Neural cell (in vitro differentiated cells): Measurements from ENCODE around the gene TSC22D3. TPM values are rescaled to one million over a fixed set of nuclear protein-coding genes. Genes with fewer than 3 reads are reported as not detected.

Experiments used
- H2AFZ ChIP-seq: fragments of 200-600, 300-800 bp; sonication (generic), shearing (Covaris generic); 2 replicates; pipeline ENCODE4 v1.6.0; 2014; ENCODE audit warnings: low read depth, mild to moderate bottlenecking, antibody characterized with exemption, low read length, moderate library complexity
- H3F3A ChIP-seq: fragments of 200-600 bp; shearing (Covaris generic); 2 replicates; pipeline ENCODE4 v1.6.1; 2016; ENCODE audit warnings: mild to moderate bottlenecking, moderate library complexity, mixed read lengths, antibody characterized with exemption, low read length; ENCODE audit not compliant: insufficient read depth, poor library complexity, severe bottlenecking
- H3K27ac ChIP-seq: fragments of 200-600, 300-800 bp; sonication (generic), shearing (Covaris generic); 2 replicates; pipeline ENCODE4 v1.5.1; 2014; ENCODE audit warnings: mild to moderate bottlenecking, low read length, moderate library complexity
- H3K27me3 ChIP-seq: fragments of 300-800, 200-600 bp; sonication (generic), shearing (Covaris generic); 2 replicates; pipeline ENCODE4 v1.6.0; 2014; ENCODE audit warnings: mild to moderate bottlenecking, low read depth, low read length, moderate library complexity; ENCODE audit not compliant: insufficient read depth
- H3K36me3 ChIP-seq: fragments of 300-800, 200-600 bp; sonication (generic), shearing (Covaris generic); 2 replicates; pipeline ENCODE4 v1.5.1; 2014; ENCODE audit warnings: mild to moderate bottlenecking, antibody characterized with exemption, low read length, moderate library complexity; ENCODE audit not compliant: insufficient read depth
- H3K4me2 ChIP-seq: fragments of 300-800, 200-600 bp; sonication (generic), shearing (Covaris generic); 2 replicates; pipeline ENCODE4 v1.6.0; 2014; ENCODE audit warnings: mild to moderate bottlenecking, low read length
- H3K4me3 ChIP-seq: fragments of 300-800, 200-600 bp; sonication (generic), shearing (Covaris generic); 2 replicates; pipeline ENCODE4 v1.5.1; 2014; ENCODE audit warnings: mild to moderate bottlenecking, low read length, moderate library complexity
- H3K79me2 ChIP-seq: fragments of 200-600 bp; shearing (Covaris generic); replicated peaks from 2 replicates; pipeline ENCODE4 v1.6.0; 2014; ENCODE audit warnings: mild to moderate bottlenecking, low read length, moderate library complexity; ENCODE audit not compliant: insufficient read depth
- H3K9ac ChIP-seq: fragments of 300-800, 200-600 bp; sonication (generic), shearing (Covaris generic); 2 replicates; pipeline ENCODE4 v1.6.1; 2016; ENCODE audit warnings: mild to moderate bottlenecking, low read length, mixed read lengths
- H3K9me2 ChIP-seq: fragments of 200-600 bp; shearing (Covaris generic); 2 replicates; pipeline ENCODE4 v1.6.1; 2016; ENCODE audit warnings: mild to moderate bottlenecking, low read length, mixed read lengths; ENCODE audit not compliant: insufficient read depth
- H3K9me3 ChIP-seq: fragments of 200-600, 300-800 bp; sonication (generic), shearing (Covaris generic); 2 replicates; pipeline ENCODE4 v1.6.1; 2016; ENCODE audit warnings: mild to moderate bottlenecking, mixed run types, low read length, moderate library complexity, mixed read lengths
- H4K20me1 ChIP-seq: fragments of 200-600 bp; shearing (Covaris generic); 2 replicates; pipeline ENCODE4 v1.6.1; 2016; ENCODE audit warnings: mild to moderate bottlenecking, mixed run types; ENCODE audit not compliant: insufficient read depth
- CTCF ChIP-seq: fragments of 450-650 bp; IDR thresholded peaks from 2 replicates; pipeline ENCODE4 v1.5.1; 2014; ENCODE audit warnings: antibody characterized with exemption, mild to moderate bottlenecking, moderate library complexity; ENCODE audit not compliant: poor library complexity, severe bottlenecking
- EP300 ChIP-seq: fragments of 450-650 bp; conservative IDR thresholded peaks from 2 replicates; pipeline ENCODE4 v1.6.1; 2014; ENCODE audit warnings: antibody characterized with exemption, mild to moderate bottlenecking, moderate library complexity; ENCODE audit not compliant: poor library complexity, severe bottlenecking
- EZH2 ChIP-seq: fragments of 200-600, 300-800 bp; shearing (Covaris generic), sonication (generic); IDR thresholded peaks from 2 replicates; pipeline ENCODE4 v1.6.1; 2014; ENCODE audit warnings: antibody characterized with exemption, low read length, borderline replicate concordance, mild to moderate bottlenecking; ENCODE audit not compliant: insufficient read depth, poor library complexity, severe bottlenecking
- MXI1 ChIP-seq: fragments of 450-650 bp; conservative IDR thresholded peaks from 2 replicates; pipeline ENCODE4 v1.6.1; 2014; ENCODE audit warnings: antibody characterized with exemption, mild to moderate bottlenecking; ENCODE audit not compliant: poor library complexity, severe bottlenecking
- POLR2AphosphoS5 ChIP-seq: IDR thresholded peaks from 2 replicates; pipeline ENCODE4 v1.6.1; 2012
- RAD21 ChIP-seq: fragments of 450-650 bp; conservative IDR thresholded peaks from 2 replicates; pipeline ENCODE4 v1.6.1; 2014; ENCODE audit warnings: antibody characterized with exemption, mild to moderate bottlenecking, moderate library complexity
- REST ChIP-seq: IDR thresholded peaks from 2 replicates; pipeline ENCODE4 v1.6.1; 2012; ENCODE audit warnings: borderline replicate concordance
- SMC3 ChIP-seq: fragments of 450-650 bp; conservative IDR thresholded peaks from 2 replicates; pipeline ENCODE4 v1.6.1; 2014; ENCODE audit warnings: antibody characterized with exemption, mild to moderate bottlenecking, moderate library complexity; ENCODE audit not compliant: poor library complexity
- TAF1 ChIP-seq: IDR thresholded peaks from 2 replicates; pipeline ENCODE4 v1.6.1; 2012; ENCODE audit warnings: low read depth
- polyA plus RNA-seq: library from polyadenylated mRNA; depleted of rRNA; stranded (reverse); fragments of >200 nt; gene quantifications from 2 replicates; pipeline ENCODE4 v1.2.3, GENCODE V29; 2014

Gene TSC22D3
- polyA plus RNA-seq, 1 donor from 2014 or later = 96.8 TPM

GRCh38 chrX:107687445-107687844 is 88.1 kb downstream of the TSC22D3 start:
- TF ChIP-seq EP300 (no peak), MXI1 (no peak), RAD21 (no peak), REST (no peak), CTCF (no peak), TAF1 (no peak), POLR2AphosphoS5 (no peak), SMC3 (no peak), EZH2 (no peak)
- H3K27ac ChIP-seq = no peak overlapping the region
- H4K20me1 ChIP-seq = no peaks in the 10 kb centered on the region
- H3K9ac ChIP-seq = no peak overlapping the region
- H3K36me3 ChIP-seq = no peaks in the 10 kb centered on the region
- H3K79me2 ChIP-seq = no peaks in the 10 kb centered on the region
- no peaks in the 10 kb centered on the region for H3K27me3 ChIP-seq
- H3K9me2 ChIP-seq = no peaks in the 10 kb centered on the region
- H2AFZ ChIP-seq = no peak overlapping the region
- no peaks in the 10 kb centered on the region for H3K9me3 ChIP-seq
- H3K4me2 ChIP-seq = no peak overlapping the region
- no peak overlapping the region for H3K4me3 ChIP-seq
- no peaks in the 10 kb centered on the region for H3F3A ChIP-seq

GRCh38 chrX:107686792-107687191 is 88.8 kb downstream of the TSC22D3 start:
- H3F3A ChIP-seq = no peaks in the 10 kb centered on the region
- TF ChIP-seq MXI1 = no peak
- TF ChIP-seq SMC3 = no peak
- no peak for TF ChIP-seq CTCF
- TF ChIP-seq EZH2 = no peak
- TF ChIP-seq POLR2AphosphoS5 = no peak
- no peak for TF ChIP-seq REST
- no peak for TF ChIP-seq RAD21
- H3K4me2 ChIP-seq = no peak overlapping the region

More at GRCh38 chrX:107686792-107687191, 88.8 kb downstream of the TSC22D3 start:
- H3K27ac ChIP-seq = no peak overlapping the region
- no peaks in the 10 kb centered on the region for H3K27me3 ChIP-seq
- H4K20me1 ChIP-seq = no peaks in the 10 kb centered on the region
- H3K4me3 ChIP-seq = no peak overlapping the region
- H3K9me2 ChIP-seq = no peaks in the 10 kb centered on the region
- no peaks in the 10 kb centered on the region for H3K36me3 ChIP-seq
- H2AFZ ChIP-seq = no peak overlapping the region
- H3K9ac ChIP-seq = no peak overlapping the region
- no peaks in the 10 kb centered on the region for H3K79me2 ChIP-seq
- no peaks in the 10 kb centered on the region for H3K9me3 ChIP-seq
